Muscle of leg (tissue), 11 donors: ENCODE measurements around the gene DNAH1. TPM values are rescaled to one million over a fixed set of nuclear protein-coding genes. Genes with fewer than 3 reads are reported as not detected.
A peak's percentile ranks its signal among the peaks of the same experiment; 100 is the strongest.

Experiments used
- DNase-seq: peaks from one replicate; pipeline ENCODE4 v3.0.0; 2013
- H3K27ac ChIP-seq: one replicate; pipeline ENCODE4 v1.5.1; 2013; ENCODE audit warnings: mild to moderate bottlenecking, low read length, control low read depth
- H3K27me3 ChIP-seq: one replicate; pipeline ENCODE4 v1.6.1; 2013; ENCODE audit warnings: low read length; ENCODE audit not compliant: control insufficient read depth, insufficient read depth
- H3K36me3 ChIP-seq: one replicate; pipeline ENCODE4 v1.6.1; 2013; ENCODE audit warnings: low read length; ENCODE audit not compliant: control insufficient read depth, insufficient read depth
- H3K4me1 ChIP-seq: one replicate; pipeline ENCODE4 v1.6.1; 2013; ENCODE audit warnings: low read length; ENCODE audit not compliant: control insufficient read depth, insufficient read depth
- H3K4me3 ChIP-seq: one replicate; pipeline ENCODE4 v1.5.1; 2013; ENCODE audit warnings: low read length, control low read depth
- H3K9me3 ChIP-seq: replicated peaks from 2 replicates; pipeline ENCODE4 v1.6.1; 2013; ENCODE audit warnings: low read depth, low read length; ENCODE audit not compliant: control insufficient read depth
- WGBS: methylation state at CpG from one replicate; pipeline ENCODE4 v1.1.5; 2013; ENCODE audit warnings: missing lambda C conversion rate; ENCODE audit not compliant: insufficient coverage; 5-methylcytosine and 5-hydroxymethylcytosine counted together
- polyA plus RNA-seq, 8 donors: library from polyadenylated mRNA; unstranded; fragments of 120-200 nt; gene quantifications; one replicate each; pipeline versions ENCODE4 v1.2.1 to v1.2.3, GENCODE V29; 2013; ENCODE audit warnings: inconsistent platforms in 1 of 8, low replicate concordance in 1 of 8; ENCODE audit not compliant: insufficient read length in 8 of 8, insufficient read depth in 1 of 8
- total RNA-seq: library from RNA; stranded (reverse); fragments of 120-200 nt; gene quantifications from one replicate; pipeline ENCODE4 v1.2.4, GENCODE V29; 2013

DNAH1 gene
- total and polyA plus RNA-seq, 9 donors = 3.2 to 6.0 (median 4.4) TPM

- DNase-seq = peak; percentile 42
- no peaks in the 10 kb centered on the region for H3K9me3 ChIP-seq
- peaks cover 12% of the 10 kb centered on the region for H3K36me3 ChIP-seq
- H3K4me1 ChIP-seq = peaks cover 44% of the 10 kb centered on the region
- no peak overlapping the region for H3K4me3 ChIP-seq
- H3K27ac ChIP-seq = peak overlapping the region; percentile 55
- H3K27me3 ChIP-seq = no peaks in the 10 kb centered on the region
- 70% methylated on average over 12 of the region's 13 CpGs for WGBS
These were observed 54.4 kb downstream of the DNAH1 start for GRCh38 chr3:52370531-52370930.

- peaks cover 14% of the 10 kb centered on the region for H3K36me3 ChIP-seq
- H3K4me3 ChIP-seq = no peak overlapping the region
- H3K9me3 ChIP-seq = no peaks in the 10 kb centered on the region
- H3K27me3 ChIP-seq = no peaks in the 10 kb centered on the region
- no peak overlapping the region for H3K27ac ChIP-seq
- peak; percentile 25 for DNase-seq
- WGBS = 31% methylated on average over 25 of the region's 40 CpGs
- peaks cover 27% of the 10 kb centered on the region for H3K4me1 ChIP-seq
These were observed 56.8 kb downstream of the DNAH1 start for GRCh38 chr3:52372822-52373504.

- Histone ChIP-seq H3K27me3 (no peaks in the 10 kb centered on the region), H3K4me1 (peaks cover 25% of the 10 kb centered on the region), H3K36me3 (peaks cover 14% of the 10 kb centered on the region), H3K4me3 (no peak overlapping the region), H3K9me3 (no peaks in the 10 kb centered on the region), H3K27ac (no peak overlapping the region)
- no peak for DNase-seq
- WGBS = no CpG with 5 or more reads among the region's 6 CpGs
These were observed 57.6 kb downstream of the DNAH1 start for GRCh38 chr3:52373676-52374075.

GRCh38 chr3:52374173-52374572 lies 58.1 kb downstream of the DNAH1 start:
- Histone ChIP-seq H3K9me3 (no peaks in the 10 kb centered on the region), H3K4me3 (no peak overlapping the region), H3K27ac (no peak overlapping the region), H3K27me3 (no peaks in the 10 kb centered on the region), H3K36me3 (peaks cover 11% of the 10 kb centered on the region), H3K4me1 (peaks cover 20% of the 10 kb centered on the region)
- DNase-seq = no peak
- WGBS = no CpG with 5 or more reads among the region's 2 CpGs

DNA sequence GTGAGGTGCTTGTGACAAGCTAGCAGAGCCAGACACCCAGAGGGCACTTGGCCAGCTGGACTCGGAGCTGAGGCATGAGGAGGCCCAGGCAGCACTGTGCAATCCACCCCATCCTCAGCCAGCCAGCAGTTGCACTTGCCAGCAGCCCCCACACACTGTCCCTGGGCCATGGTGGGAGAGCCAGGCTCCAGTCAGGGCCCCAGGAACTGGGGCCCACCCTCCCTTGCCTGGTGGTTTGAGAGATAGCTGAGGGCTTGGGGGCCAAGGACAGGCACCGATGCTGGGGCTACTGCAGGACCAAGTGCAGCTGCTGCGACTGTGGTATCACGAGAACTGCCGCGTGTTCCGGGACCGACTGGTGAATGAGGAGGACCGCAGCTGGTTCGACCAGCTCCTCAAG lies 63.5 kb downstream of the DNAH1 start:
- no peak for DNase-seq
- no peaks in the 10 kb centered on the region for H3K4me1 ChIP-seq
- H3K4me3 ChIP-seq = no peak overlapping the region
- H3K9me3 ChIP-seq = no peaks in the 10 kb centered on the region
- no peak overlapping the region for H3K27ac ChIP-seq
- H3K36me3 ChIP-seq = peaks cover 8% of the 10 kb centered on the region
- 82% methylated on average over 9 of the region's 10 CpGs for WGBS
- no peaks in the 10 kb centered on the region for H3K27me3 ChIP-seq

- Histone ChIP-seq H3K27ac (no peak overlapping the region), H3K4me3 (no peak overlapping the region), H3K4me1 (no peaks in the 10 kb centered on the region), H3K27me3 (no peaks in the 10 kb centered on the region), H3K36me3 (peaks cover 8% of the 10 kb centered on the region), H3K9me3 (no peaks in the 10 kb centered on the region)
- 72% methylated on average over 6 of the region's 10 CpGs for WGBS
- no peak for DNase-seq
These were observed 63.9 kb downstream of the DNAH1 start for GRCh38 chr3:52380023-52380422.

DNA sequence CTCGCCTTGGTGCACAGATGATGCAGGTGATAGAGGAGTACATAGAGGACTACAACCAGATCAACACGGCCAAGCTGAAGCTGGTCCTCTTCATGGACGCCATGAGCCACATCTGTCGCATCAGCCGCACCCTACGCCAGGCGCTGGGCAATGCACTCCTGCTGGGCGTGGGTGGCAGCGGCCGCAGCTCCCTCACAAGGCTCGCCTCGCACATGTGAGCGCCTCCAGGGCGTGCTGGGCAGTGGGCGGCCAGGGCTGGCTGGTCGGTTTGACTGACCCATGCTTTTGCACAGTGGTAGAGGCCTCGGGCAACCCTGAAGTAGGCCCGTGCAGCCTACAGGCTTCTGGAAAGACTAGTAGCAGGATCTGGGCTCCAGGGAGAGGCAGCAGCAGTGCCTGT lies 65.5 kb downstream of the DNAH1 start:
- DNase-seq = no peak
- Histone ChIP-seq H3K4me3 (no peak overlapping the region), H3K4me1 (no peaks in the 10 kb centered on the region), H3K9me3 (no peaks in the 10 kb centered on the region), H3K27ac (no peak overlapping the region), H3K27me3 (no peaks in the 10 kb centered on the region), H3K36me3 (no peaks in the 10 kb centered on the region)
- 89% methylated on average over 18 of the region's 18 CpGs for WGBS

DNA sequence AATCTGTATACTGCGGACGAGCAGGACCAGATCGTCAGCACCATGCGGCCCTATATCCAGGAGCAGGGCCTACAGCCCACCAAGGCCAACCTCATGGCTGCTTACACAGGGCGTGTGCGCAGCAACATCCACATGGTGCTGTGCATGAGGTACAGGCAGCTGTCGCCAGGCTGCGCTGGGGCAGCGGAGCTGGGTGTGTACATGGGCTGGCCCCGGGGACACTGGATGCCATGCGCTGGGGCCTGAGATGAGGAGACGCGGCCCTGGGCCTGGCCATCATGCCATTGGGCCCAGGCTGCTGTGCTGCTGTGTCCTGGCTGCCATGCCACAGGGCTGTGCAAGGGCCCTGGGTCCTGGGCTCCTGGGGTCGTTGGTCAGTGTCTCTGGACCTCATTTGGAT lies 67.3 kb downstream of the DNAH1 start:
- H3K9me3 ChIP-seq = no peaks in the 10 kb centered on the region
- peaks cover 4% of the 10 kb centered on the region for H3K36me3 ChIP-seq
- WGBS = 91% methylated on average over 14 of the region's 14 CpGs
- no peaks in the 10 kb centered on the region for H3K4me1 ChIP-seq
- H3K4me3 ChIP-seq = no peak overlapping the region
- H3K27ac ChIP-seq = no peak overlapping the region
- no peak for DNase-seq
- no peaks in the 10 kb centered on the region for H3K27me3 ChIP-seq

DNA sequence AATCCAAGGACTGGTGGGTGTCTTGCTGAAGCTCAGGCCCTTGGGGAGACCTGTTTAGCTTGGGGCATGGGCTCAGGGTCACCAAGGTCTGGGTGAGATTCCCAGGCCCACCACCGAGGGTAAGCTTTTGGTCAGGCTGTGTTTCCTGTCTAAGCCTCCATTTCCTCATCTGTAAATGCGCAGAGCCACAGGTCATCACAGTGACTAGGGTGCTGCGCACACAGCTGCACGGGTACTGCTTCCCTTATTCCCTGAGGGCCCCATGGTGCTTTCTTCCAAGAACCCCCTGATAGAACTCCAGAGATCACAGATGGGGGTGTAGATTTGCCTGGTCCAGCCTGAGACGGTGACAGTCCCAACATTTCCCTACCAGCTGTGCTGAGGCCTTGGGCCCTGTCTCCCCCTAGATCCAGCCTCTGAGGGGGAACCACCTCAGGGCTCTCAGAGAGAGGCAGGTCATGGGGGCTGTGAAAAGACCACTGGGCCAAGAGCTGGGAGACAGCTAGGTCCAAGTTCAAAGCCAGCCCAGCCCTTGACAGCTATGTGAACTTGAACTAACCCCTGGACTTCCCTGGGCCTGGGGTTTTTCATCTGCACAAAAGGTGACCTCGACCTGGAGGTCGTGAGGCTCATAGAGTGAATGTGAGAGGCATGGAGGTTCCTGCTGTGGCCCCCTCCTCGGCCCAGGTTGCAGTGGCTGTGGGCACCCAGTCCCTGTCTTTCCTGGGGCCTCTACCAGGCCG lies 68.1 kb downstream of the DNAH1 start:
- Histone ChIP-seq H3K9me3 (no peaks in the 10 kb centered on the region), H3K36me3 (peaks cover 8% of the 10 kb centered on the region), H3K27me3 (no peaks in the 10 kb centered on the region), H3K27ac (no peak overlapping the region), H3K4me1 (no peaks in the 10 kb centered on the region), H3K4me3 (no peak overlapping the region)
- 75% methylated on average over 7 of the region's 9 CpGs for WGBS
- no peak for DNase-seq

DNA sequence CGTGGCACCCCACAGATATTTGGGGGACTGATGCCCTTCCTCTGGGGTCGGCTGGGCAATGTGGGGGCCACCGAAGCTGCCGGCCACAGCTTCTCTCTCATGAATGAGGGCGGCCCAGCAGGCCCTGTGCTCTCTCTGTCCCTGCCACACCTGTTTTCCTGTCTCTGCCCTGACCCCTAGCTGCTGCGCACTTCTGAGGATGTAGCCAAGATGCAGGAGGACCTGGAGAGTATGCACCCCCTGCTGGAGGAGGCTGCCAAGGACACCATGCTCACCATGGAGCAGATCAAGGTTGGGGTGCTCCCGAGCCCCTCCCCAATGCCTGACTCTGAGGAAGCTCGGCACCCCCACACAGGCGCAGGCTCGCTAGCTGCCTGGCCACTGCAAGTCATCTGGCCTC lies 69.0 kb downstream of the DNAH1 start:
- H3K27ac ChIP-seq = no peak overlapping the region
- 52% methylated on average over 10 of the region's 10 CpGs for WGBS
- H3K4me1 ChIP-seq = no peaks in the 10 kb centered on the region
- H3K9me3 ChIP-seq = no peaks in the 10 kb centered on the region
- no peaks in the 10 kb centered on the region for H3K27me3 ChIP-seq
- DNase-seq = no peak
- no peak overlapping the region for H3K4me3 ChIP-seq
- H3K36me3 ChIP-seq = peaks cover 8% of the 10 kb centered on the region
